UCSD-AML1 (cell line): ENCODE data around the gene TLE1.
"Not testable (repeated sequence)": the region's sequence is repeated elsewhere in the genome, so short reads cannot be mapped to it uniquely, and the experiment has no call there.

Experiments
- DNase-seq: peaks from one replicate; lab custom pipeline; 2025; ENCODE audit not compliant: unreplicated experiment; lab: John Stamatoyannopoulos, UW

The TLE1 gene

DNA sequence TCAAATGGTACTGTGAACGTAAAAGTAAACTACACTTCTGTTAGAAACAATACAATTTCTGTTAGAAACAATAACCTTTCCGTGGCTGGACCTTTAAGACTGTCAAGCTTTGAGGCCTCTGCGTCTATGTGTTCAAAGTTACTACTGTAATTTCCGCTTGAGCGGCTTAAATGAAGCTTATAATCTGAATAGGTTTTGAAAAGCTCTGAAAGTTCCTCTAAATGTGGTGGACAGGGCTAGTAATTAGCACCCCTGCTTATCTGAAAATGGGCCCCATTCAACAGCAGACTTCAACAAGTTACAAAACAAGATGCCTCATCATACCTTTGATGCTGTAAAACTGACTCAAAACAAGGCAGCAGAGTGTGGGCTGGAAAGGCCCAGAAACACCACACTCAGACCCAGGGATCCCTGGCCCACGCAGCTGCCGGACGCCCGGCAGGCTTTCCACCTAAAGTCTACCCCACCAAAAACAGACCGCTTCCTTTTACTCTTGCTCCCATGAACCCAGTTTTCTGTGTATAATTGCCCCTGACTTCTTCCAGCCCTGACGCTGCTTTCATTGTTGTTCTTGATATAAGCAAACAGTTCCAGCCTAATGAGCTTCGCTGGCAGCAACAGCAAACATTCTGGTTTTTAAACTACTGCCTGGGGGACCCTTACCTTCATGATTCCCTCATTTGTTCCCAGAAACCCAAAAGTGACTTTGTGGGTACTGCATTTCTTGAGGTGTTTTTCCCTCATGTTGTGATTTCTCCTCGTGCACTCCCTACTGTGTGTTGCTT lies 66.7 kb downstream of the TLE1 start:
- DNase-seq = no peak

DNA sequence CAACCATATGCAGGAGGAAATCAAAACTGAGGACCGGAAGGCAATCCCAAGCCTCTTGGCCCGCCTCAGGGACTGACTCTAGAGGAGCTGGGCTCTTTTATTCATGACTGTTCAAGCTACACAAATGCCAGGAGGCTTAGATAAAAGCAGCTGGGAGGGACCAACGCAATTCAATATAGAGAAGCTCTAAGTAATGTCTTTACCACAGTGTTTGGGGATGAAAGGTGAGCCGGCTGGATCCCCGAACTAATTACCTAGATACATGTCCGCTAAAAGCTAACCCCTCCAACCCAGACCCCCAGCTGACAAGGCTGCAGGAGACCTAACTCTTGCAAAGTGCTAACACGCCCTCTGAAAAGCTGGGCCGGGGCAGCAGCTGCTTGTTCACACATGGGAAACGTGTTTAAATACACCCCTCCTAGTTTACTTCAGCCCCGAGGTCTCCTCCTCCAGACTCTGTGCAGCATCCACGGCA lies 67.5 kb downstream of the TLE1 start:
- DNase-seq = no peak

DNA sequence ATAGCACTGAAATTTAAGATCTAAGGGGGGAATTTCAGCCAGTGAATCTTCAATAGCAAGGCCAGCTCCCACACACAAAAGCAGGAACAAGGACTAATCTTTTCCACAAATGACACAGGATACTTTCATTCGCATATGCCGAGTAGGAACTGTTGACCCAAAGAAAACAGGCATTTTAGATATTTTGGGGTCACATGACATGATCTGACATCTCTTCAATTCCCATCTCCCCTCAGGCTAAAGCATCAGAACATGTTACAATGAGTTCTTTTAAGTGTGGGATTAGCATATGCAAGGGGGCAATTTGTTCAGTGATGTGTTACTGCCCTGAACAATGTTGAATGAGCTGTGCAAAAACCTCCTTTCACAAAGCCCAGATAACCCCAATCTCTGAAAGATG lies 68.2 kb downstream of the TLE1 start:
- no peak for DNase-seq

DNA sequence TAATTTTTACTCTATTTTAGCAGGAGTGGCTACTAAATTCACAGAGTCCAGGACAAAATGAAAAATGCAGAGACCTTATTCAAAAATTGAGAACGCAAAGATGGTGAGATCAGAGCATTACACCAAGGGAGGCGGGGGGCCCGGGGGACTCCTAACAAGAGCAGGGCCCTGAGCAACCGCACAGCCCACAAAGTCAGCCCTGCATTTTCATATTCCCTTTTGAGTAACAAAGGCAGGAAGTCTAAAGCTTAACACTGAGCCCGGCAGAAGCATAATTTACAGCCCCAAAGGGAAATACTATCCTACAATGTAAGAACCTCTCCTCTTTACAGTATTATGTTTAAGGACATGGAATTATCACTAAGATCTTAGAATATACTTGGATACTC lies 69.4 kb downstream of the TLE1 start:
- no peak for DNase-seq

DNA sequence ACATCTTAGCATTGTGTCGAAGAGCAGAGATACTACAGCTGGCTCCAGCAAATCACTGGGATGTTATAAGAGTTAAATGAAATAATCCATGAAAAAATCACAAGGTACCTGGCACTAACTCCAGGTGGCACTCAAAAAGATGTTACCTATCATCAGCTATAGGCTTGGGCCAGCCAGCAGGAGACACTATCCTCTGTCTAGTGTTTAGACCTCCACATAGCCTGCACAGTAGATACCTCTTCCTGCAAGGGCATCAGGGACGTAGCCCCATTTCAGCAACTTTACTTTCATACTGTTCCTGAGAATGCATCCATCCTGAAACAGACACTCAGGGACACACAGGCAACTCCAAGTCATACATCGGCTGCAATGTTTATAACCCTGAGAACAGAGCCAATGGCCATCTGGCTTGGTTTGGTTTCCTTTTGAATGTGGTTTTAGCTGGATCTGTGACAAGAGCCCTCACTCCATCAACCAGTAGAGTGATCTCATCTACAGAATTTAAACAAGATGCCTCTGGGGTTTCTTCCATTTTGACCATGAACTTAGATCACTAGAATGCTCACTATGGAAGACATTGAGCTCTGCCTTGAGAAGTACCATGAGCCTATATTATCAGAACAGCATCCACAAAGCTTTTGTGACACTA lies 69.9 kb downstream of the TLE1 start:
- DNase-seq = no peak

DNA sequence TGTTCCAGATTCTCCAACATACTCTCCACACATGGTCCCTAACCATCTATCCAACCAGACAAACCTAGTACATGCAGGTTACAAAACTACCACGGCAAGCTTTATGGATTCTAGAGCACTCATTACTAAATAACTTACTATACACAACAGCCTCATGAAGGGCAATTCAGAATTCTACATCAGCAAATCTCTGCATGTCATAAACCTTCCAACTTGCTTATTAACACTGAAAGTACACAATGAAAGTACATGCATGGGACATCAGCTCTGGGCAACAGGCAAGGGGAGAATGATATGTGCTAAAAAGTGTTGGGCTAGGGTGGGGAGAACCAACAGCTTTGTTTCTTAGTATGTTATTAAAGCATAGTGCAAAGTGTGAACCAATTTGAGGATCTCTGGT lies 70.4 kb downstream of the TLE1 start:
- no peak for DNase-seq

DNA sequence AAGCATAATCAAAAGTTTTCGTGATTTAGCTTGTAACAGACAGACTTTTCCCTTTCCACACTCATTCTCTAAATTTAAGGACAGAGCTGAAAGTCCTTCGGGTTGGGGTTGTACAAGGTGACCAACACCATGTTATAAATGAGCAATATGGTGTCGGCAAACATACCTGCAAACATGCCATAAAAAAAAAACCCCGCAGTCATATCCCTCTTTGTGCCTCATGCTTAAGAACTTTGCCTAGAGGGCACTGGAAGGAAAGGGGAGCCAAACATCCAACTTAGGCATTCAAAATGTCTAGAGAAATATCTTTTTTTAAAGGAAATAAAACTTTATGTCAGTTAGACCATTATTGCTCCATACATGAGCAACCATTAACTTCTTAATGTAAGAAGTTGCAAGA lies 73.2 kb downstream of the TLE1 start:
- DNase-seq = no peak

DNA sequence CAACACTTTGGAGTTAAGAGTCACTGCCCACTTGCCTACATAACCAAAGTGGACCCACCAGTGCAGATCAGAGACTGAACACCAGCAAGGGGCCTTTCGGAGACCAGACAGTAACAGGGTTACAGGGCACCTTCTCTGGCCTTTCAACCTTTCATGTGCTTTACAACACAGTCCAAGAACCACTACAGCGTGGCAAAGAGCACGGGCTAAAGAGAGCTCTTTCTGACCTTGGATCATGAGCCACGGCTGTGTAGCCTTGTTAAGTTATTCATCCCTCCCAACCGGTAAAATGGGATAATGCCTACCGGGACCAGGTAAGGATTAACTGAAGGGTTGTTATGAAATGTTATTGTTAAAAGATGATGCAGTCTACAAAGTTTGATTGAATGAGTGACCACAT lies 75.0 kb downstream of the TLE1 start:
- DNase-seq = no peak

DNA sequence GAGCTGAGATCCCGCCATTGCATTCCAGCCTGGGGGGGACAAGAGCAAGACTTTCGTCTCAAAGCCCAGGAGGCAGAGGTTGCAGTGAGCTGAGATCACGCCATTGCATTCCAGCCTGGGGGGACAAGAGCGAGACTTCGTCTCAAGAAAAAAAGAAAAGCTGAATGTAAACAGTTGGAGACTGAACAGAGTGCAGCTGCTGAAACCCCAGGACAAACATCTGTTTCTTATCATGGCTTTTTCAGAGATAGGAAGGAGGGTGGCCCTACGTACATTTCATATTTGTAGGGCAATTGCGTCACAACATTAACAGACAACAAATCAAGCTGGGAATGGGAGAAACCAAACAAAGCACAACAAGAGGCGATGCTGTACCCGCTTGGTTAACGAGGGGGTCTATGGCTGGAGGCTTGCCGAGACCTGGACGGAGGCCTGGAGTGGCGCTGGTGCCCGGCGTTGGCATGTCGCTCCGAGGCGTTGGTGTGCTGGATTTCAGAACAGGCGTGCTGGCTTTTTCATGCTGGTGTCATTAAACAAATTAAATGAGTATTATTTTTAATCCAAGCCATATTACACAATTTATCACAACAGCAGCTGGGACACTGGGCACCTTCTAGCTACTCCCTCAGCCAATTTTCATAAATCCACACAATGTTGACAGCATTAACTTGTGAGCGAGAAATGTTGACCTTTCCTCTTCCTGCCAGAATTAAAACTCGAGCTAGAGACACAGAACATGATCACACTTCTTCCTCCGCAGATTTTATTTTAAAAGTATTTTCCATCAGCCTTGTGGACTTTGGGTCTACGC lies 76.1 kb downstream of the TLE1 start:
- DNase-seq = no peak

DNA sequence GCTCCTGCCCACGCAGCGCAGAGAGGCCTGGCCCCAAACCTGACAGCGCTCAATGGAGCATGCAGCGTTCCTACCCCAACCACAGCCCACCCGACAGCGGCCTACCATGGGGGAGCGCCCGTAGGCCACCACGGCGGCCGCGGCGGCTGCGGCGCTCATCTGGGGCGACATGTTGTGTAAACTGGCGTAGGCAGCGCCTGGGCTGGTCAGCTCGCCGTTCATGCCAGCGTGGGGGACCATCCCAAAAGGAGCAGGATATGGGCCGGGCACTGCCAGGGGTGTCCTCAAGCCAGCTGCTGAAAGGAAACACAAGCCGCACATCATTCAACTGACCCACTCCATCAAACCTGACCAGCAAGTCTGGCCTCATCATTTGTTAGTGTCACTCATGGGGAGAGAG lies 77.7 kb downstream of the TLE1 start:
- no peak for DNase-seq

DNA sequence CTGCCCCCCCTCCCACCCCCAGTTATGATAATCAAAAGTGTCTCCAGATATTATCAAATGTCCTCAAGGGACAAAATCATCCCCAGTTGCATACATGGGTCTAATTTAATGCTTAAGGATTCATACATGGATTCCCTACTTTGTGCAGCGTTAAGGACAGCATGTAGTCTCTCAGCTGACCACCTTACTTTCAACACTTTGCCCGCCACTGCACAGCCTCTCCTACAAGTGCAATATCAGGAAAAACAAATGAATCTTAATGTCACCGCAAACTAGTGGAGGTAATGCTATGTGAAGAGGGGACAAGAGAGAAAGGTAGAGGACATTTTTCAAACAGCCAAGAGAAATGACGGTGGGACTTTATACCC lies 78.6 kb downstream of the TLE1 start:
- no peak for DNase-seq

DNA sequence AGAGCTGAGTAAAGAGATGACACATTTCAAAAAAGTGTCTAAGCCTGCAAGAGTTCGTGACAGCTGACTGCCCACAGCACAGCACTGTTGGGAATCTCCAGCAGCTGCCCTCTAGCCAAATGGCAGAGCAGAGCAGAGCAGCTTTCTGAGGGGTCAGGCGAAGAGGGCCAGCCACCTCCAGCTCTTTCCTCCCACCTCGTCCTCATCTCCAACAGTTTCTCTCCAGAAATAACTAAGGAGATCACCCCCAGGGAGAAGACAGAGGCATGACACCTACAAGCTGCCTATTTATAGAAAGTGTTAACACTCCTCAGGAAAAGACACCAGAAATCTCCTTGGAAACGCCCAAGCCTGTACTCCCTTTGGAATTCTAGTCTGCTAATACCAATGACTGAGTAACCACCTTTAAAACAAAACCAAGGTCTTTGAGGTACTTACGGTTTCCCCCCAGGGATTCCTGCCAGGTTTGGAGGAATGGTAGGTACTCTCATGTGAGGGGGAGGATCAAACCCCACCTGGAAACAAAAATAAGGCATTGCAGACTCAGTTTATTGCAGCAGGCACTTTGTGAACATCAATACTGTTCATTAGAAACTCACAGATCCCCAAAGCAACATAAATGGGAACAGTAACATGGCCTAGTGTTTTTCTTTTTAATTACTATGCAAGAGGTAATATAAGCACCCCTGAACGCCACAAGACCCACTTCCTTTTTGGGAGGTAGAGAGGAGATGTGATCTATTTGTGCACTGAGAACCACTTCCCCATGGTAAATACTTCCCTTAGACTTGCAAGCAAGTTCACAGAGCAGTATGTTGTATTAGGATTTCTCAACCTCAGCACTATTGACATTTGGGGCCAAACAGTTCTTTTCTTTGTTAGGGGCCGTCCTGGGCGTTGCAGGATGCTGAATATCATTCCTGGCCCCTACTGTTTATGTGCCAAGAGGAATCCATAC lies 79.3 kb downstream of the TLE1 start:
- DNase-seq = no peak

DNA sequence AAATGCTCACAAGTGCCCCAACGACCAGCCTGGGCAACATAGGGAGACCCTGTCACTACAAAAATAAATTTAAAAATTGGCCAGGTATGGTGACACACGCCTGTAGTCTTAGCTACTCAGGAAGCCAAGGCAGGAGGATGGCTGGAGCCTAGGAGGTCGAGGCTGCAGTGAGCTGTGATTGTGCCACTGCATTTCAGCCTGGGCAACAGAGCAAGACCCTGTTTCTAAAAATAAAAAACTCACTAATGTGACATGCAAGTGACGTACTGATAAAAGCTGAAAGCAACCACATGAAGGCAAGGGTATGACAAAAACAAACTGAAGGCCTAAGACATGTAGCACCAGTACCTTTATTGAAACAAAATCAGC lies 81.1 kb downstream of the TLE1 start:
- DNase-seq = no peak

DNA sequence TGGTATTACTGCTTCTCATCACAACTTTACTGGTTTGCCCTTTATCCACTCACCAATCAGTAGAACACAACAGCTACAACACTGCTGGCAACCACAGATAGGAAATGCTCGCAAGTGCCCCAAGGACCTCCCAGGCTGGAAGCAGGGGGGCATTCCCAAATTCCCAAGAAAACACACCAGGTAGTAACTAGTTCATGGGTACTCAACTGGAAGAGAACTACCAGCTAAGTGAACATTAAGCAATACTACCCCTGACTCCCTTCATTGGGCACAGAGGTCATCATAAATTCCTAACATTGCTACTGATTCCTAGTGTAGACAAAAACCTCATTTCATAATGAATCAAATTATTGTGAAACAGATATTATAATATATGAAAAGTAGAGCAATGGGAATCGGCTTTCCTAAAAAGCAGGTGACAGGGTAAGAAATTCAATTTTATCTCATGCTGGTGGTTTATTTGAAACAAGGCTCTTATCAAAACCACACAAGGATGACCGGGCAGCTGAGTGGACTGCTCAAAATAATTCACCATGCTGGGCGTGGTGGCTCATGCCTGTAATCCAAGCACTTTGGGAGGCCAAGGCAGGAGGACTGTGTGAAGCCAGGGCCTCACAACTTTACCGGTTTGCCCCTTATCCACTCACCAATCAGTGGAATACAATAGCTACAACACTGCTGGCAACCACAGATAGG lies 81.6 kb downstream of the TLE1 start:
- DNase-seq = no peak

DNA sequence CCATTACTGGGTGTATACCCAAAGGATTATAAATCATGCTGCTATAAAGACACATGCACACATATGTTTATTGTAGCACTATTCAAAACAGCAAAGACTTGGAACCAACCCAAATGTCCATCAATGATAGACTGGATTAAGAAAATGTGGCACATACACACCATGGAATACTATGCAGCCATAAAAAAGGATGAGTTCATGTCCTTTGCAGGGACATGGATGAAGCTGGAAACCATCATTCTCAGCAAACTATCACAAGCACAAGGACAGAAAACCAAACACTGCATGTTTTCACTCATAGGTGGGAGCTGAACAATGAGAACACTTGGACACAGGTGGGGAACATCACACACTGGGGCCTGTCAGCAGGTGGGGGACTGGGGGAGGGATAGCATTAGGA lies 83.1 kb downstream of the TLE1 start:
- DNase-seq = not testable (repeated sequence)

DNA sequence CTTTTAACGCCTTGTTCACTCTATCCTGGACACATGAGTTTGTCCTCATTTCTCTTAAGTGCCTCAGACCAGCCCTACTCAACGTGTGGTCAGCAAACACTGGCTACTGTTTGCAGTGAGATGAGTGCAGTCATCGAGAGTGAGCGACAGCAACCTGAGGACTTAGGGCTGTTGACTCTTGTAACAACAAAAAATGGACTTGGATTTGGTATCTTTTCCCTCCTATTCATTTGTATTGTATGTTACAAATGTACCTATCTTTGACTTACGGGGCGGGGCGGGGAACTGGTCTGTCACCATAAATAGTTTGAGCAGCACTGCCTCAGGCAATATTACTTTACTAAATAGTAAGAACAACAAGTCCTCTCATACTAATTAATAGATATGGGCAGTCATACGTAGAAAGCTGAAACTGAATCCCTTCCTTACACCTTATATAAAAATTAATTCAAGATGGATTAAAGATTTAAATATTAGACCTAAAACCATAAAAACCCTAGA lies 84.1 kb downstream of the TLE1 start:
- DNase-seq = no peak

DNA sequence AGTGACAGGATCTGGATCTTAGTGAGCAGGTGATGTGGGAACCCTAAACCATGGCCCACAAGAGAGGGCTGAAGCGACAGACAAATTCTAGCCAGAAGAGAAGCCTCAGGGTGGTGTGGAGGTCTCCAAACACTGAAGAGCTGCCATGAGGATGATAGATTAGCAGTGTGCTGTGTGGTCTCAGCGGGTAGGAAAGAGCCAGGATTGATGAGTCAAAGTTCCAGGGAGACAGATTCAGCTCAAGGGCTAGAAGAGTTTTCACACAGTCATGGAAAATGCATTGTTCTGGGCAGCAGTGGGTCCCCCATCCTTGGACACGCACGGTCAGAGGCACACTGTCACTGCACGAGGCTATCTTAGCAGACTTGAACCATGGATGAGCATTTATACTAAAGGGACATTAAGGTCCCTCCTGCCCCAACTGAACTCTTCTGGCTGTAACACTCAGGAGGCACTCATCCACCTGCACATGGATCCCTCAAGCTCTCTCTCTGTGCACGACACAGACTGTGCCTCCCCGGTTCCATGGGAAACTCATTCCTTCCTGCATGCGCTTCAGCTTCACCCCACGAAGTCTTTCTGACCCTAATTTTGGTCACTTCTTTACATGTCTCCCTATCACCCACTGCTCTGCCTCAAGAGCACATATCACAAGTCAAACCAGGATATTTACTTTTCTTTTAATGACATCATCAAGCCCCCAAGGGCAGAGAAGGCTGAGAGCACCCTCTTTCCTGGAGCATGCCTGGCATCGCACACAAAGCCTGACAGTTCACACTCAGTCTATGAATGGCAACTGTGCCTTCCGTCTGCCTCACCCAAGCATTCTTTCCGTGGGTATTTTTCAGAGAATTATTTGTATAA lies 84.8 kb downstream of the TLE1 start:
- DNase-seq = no peak

DNA sequence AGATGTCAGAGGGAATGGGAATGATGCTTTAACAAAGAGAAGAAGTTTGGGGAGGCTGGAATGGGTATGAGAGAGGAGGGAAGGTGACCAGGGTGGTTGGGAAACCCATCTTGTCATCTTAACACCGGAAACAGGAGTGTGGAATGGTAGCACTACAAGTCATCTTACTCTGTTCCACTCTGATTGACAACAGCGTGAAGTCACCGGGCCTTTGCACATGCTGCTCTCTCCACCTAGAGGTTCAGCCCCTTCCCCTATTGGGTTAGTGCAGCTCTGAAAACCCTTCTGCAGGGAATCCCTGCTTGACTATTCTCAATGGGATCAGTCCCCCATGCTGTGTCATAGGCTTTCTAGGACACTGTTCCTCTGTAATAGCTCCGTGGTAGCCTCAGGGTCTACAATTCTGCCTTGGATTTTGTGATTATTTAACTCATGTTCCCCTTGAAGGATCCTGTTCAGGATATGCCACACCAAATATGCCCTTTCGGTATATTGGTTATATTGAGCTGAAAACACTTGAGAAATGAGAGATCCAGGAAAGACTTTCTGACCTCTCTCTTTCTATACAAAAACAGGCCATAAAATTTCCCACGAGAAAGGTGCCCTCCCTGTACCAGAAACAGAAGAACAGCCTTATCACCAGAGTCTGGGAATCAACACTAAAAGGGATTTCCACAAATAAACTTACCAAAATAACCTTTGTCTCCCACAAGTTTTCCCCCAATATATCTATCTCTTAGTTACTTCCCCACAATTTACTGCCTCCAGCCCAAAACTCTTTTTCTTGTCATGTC lies 86.3 kb downstream of the TLE1 start:
- DNase-seq = no peak
